HL-60 (cell line): Measurements from ENCODE around the gene NPR1.

Experiments
- DNase-seq, 2 experiments: peaks; one replicate each; pipeline ENCODE4 v3.0.0-alpha.2; 2010 to 2020; ENCODE audit warnings: low read depth in 1 of 2, low spot score in 1 of 2
- H3K27ac ChIP-seq: fragments of 250-450 bp; sonication (Bioruptor Pico); replicated peaks from 2 replicates; pipeline ENCODE4 v1.5.1; 2020; ENCODE audit warnings: mild to moderate bottlenecking, moderate library complexity
- H3K27me3 ChIP-seq: fragments of 250-450 bp; sonication (Bioruptor Pico); 2 replicates; pipeline ENCODE4 v1.5.1; 2021; ENCODE audit warnings: mild to moderate bottlenecking, moderate library complexity; ENCODE audit not compliant: insufficient read depth, poor library complexity, severe bottlenecking
- H3K4me3 ChIP-seq: replicated peaks from 2 replicates; pipeline ENCODE4 v1.5.1; 2011; ENCODE audit warnings: mild to moderate bottlenecking, control low read depth, low read length; ENCODE audit not compliant: insufficient read depth
- CTCF ChIP-seq: IDR thresholded peaks from one replicate; pipeline ENCODE4 v1.5.1; 2011; ENCODE audit warnings: low read length, control low read depth, inconsistent platforms; ENCODE audit not compliant: insufficient read depth
- GABPA ChIP-seq: IDR thresholded peaks from 2 replicates; pipeline ENCODE4 v1.6.1; 2012; ENCODE audit warnings: low read depth
- POLR2AphosphoS5 ChIP-seq: IDR thresholded peaks from 2 replicates; pipeline ENCODE4 v1.6.1; 2012; ENCODE audit warnings: low read depth
- REST ChIP-seq: IDR thresholded peaks from 2 replicates; pipeline ENCODE4 v1.6.1; 2012; ENCODE audit warnings: low read depth; ENCODE audit not compliant: insufficient replicate concordance
- SPI1 ChIP-seq: IDR thresholded peaks from 2 replicates; pipeline ENCODE4 v1.6.1; 2012; ENCODE audit warnings: low read depth, mild to moderate bottlenecking, borderline replicate concordance

NPR1 gene

GRCh38 chr1:153696741-153697140, 18.3 kb downstream of the NPR1 start:
- no peak overlapping the region for H3K27ac ChIP-seq
- H3K4me3 ChIP-seq, result no peak overlapping the region
- no peak for DNase-seq
- TF ChIP-seq SPI1, result no peak
- TF ChIP-seq GABPA, result no peak
- no peak for TF ChIP-seq POLR2AphosphoS5
- TF ChIP-seq CTCF, result no peak
- no peak for TF ChIP-seq REST
- no peaks in the 10 kb centered on the region for H3K27me3 ChIP-seq

- TF ChIP-seq GABPA (no peak), POLR2AphosphoS5 (no peak), SPI1 (no peak), REST (no peak), CTCF (no peak)
- no peak overlapping the region for H3K27ac ChIP-seq
- no peak overlapping the region for H3K4me3 ChIP-seq
- no peaks in the 10 kb centered on the region for H3K27me3 ChIP-seq
- no peak for DNase-seq
Measured at GRCh38 chr1:153697191-153698019, 18.9 kb downstream of the NPR1 start.

GRCh38 chr1:153698020-153698922, 19.8 kb downstream of the NPR1 start:
- TF ChIP-seq SPI1, result no peak
- TF ChIP-seq CTCF, result no peak
- no peak for TF ChIP-seq REST
- no peak for TF ChIP-seq GABPA
- no peak for TF ChIP-seq POLR2AphosphoS5
- Histone ChIP-seq H3K27ac (no peak overlapping the region), H3K4me3 (no peak overlapping the region), H3K27me3 (no peaks in the 10 kb centered on the region)
- DNase-seq, result no peak
